HL-60/S4 treated with retinoic acid at 250 ng/mL for 4 days and 3 days (cell line): Measurements from ENCODE around the gene PKNOX2.

ENCODE experiments used
- in situ Hi-C: fragments of 300-500 bp; cut with MboI; formaldehyde crosslinking; loops from 2 replicates; pipeline ENCODE4 v1.7.0; 2022; ENCODE audit warnings: low sequenced_read_pairs

The PKNOX2 gene

GRCh38 chr11:125347261-125347585, 182.7 kb downstream of the PKNOX2 start:
- in situ Hi-C loops = loop anchor here (25.0 kb wide), 1 partner anchor 385 kb away; the partner anchor contains the start of gene CCDC15

- in situ Hi-C loops = loop anchor here (25.0 kb wide), 1 partner anchor 386 kb away; the partner anchor contains the start of gene CCDC15
These were observed 183.6 kb downstream of the PKNOX2 start for GRCh38 chr11:125348141-125348651.

GRCh38 chr11:125348674-125349309, 184.2 kb downstream of the PKNOX2 start:
- in situ Hi-C loops = loop anchor here (25.0 kb wide), 1 partner anchor 386 kb away; the partner anchor contains the start of gene CCDC15

GRCh38 chr11:125350206-125351032, 185.9 kb downstream of the PKNOX2 start:
- in situ Hi-C loops = no loop called here

- in situ Hi-C loops = no loop called here
These were observed 186.7 kb downstream of the PKNOX2 start for GRCh38 chr11:125351033-125351867.

- in situ Hi-C loops = no loop called here
These were observed 187.3 kb downstream of the PKNOX2 start for GRCh38 chr11:125351868-125352250.

- in situ Hi-C loops = no loop called here
These were observed 192.2 kb downstream of the PKNOX2 start for GRCh38 chr11:125356797-125357196.

GRCh38 chr11:125357551-125357950, 193.0 kb downstream of the PKNOX2 start:
- in situ Hi-C loops = no loop called here

GRCh38 chr11:125358254-125358840, 193.8 kb downstream of the PKNOX2 start:
- in situ Hi-C loops = no loop called here

- in situ Hi-C loops = no loop called here
These were observed 194.6 kb downstream of the PKNOX2 start for GRCh38 chr11:125359130-125359529.

GRCh38 chr11:125360066-125360465, 195.5 kb downstream of the PKNOX2 start:
- in situ Hi-C loops = no loop called here

GRCh38 chr11:125364121-125364826, 199.7 kb downstream of the PKNOX2 start:
- in situ Hi-C loops = no loop called here

GRCh38 chr11:125365196-125365931, 200.8 kb downstream of the PKNOX2 start:
- in situ Hi-C loops = no loop called here

GRCh38 chr11:125367710-125368109, 203.2 kb downstream of the PKNOX2 start:
- in situ Hi-C loops = no loop called here

GRCh38 chr11:125368757-125369156, 204.2 kb downstream of the PKNOX2 start:
- in situ Hi-C loops = no loop called here

GRCh38 chr11:125369808-125370207, 205.3 kb downstream of the PKNOX2 start:
- in situ Hi-C loops = no loop called here

GRCh38 chr11:125370561-125371389, 206.2 kb downstream of the PKNOX2 start:
- in situ Hi-C loops = no loop called here

- in situ Hi-C loops = no loop called here
These were observed 206.9 kb downstream of the PKNOX2 start for GRCh38 chr11:125371431-125371935.
